HepG2 (cell line): Measurements from ENCODE around the gene ESPN. TPM values are rescaled to one million over a fixed set of nuclear protein-coding genes. Genes with fewer than 3 reads are reported as not detected.

Experiments used
- ATAC-seq: fragments of 200-7000 bp; cut with Tn5 transposase; 3 replicates; pipeline ENCODE4 v1.9.1; 2020; ENCODE audit warnings: mild to moderate bottlenecking, moderate library complexity
- BruUV-seq: library from RNA; stranded (reverse); fragments of 400-500 nt; replicated peaks from 2 replicates; lab custom pipeline; 2021; lab: Mats Ljungman, UMichigan
- CTCF ChIA-PET: fragments of 300-600 bp; formaldehyde crosslinking; extraction: SDS; loops from one replicate; lab custom pipeline; 2021; ENCODE audit warnings: low total read pairs, inconsistent platforms, low intra/inter-chr PET ratio; lab: Yijun Ruan, JAX
- POLR2A ChIA-PET: fragments of 350-600 bp; sonication (Branson Sonifier 250); formaldehyde crosslinking; loops from one replicate; lab custom pipeline; 2020; ENCODE audit warnings: antibody characterized with exemption, inconsistent platforms; lab: Yijun Ruan, JAX
- DNase-seq: peaks from one replicate; pipeline ENCODE4 v3.0.0-alpha.2; 2015; ENCODE audit warnings: low spot score
- FAIRE-seq: peaks from 3 replicates; lab custom pipeline; 2011; peaks lifted over from hg19 to GRCh38; lab: Jason Lieb, UNC
- H2AFZ ChIP-seq: one replicate; pipeline ENCODE4 v1.6.1; 2011; ENCODE audit warnings: low read length, inconsistent platforms
- H3K27ac ChIP-seq: fragments of 300-600 bp; 3 replicates; pipeline ENCODE4 v1.8.0; 2011; ENCODE audit warnings: mixed run types, mild to moderate bottlenecking, mixed read lengths, low read length, inconsistent platforms; ENCODE audit not compliant: insufficient read depth; ENCODE audit errors: extremely low read length
- H3K27me3 ChIP-seq, 2 experiments: fragments of 200-600 bp in 1 of 2; 2 replicates in 1 of 2; 3 replicates in 1 of 2; pipeline versions ENCODE4 v1.6.0 to v1.8.0; 2011; ENCODE audit warnings: low read length in 2 of 2, mild to moderate bottlenecking in 2 of 2, moderate library complexity in 2 of 2, inconsistent platforms in 1 of 2; ENCODE audit not compliant: insufficient read depth in 2 of 2, control insufficient read depth in 1 of 2
- H3K36me3 ChIP-seq, 2 experiments: fragments of 200-600 bp in 1 of 2; replicated peaks in 1 of 2; 2 replicates in 1 of 2; 3 replicates in 1 of 2; pipeline versions ENCODE4 v1.5.1 to v1.8.0; 2011; ENCODE audit warnings: low read length in 2 of 2, inconsistent platforms in 1 of 2; ENCODE audit not compliant: insufficient read depth in 2 of 2, control insufficient read depth in 1 of 2
- H3K4me1 ChIP-seq: 2 replicates; pipeline ENCODE4 v1.5.1; 2012; ENCODE audit warnings: low read length, inconsistent platforms; ENCODE audit not compliant: insufficient read depth
- H3K4me2 ChIP-seq: 2 replicates; pipeline ENCODE4 v1.6.0; 2011; ENCODE audit warnings: low read depth, low read length, inconsistent platforms
- H3K4me3 ChIP-seq, 3 experiments: fragments of 200-600 bp in 1 of 3; sonication (generic), shearing (Covaris generic) in 1 of 3; replicated peaks in 1 of 3; 2 replicates each; pipeline ENCODE4 v1.5.1; 2011 to 2016; ENCODE audit warnings: low read length in 3 of 3, inconsistent platforms in 2 of 3, low read depth in 2 of 3, mild to moderate bottlenecking in 2 of 3, control low read depth in 1 of 3, mixed read lengths in 1 of 3; ENCODE audit not compliant: insufficient read depth in 1 of 3
- H3K79me2 ChIP-seq: one replicate; pipeline ENCODE4 v1.6.1; 2011; ENCODE audit warnings: low read length, inconsistent platforms; ENCODE audit not compliant: insufficient read depth
- H3K9ac ChIP-seq: 2 replicates; pipeline ENCODE4 v1.6.0; 2011; ENCODE audit warnings: mild to moderate bottlenecking, low read depth, low read length, inconsistent platforms; ENCODE audit not compliant: insufficient read depth
- H3K9me3 ChIP-seq: 2 replicates; pipeline ENCODE4 v1.5.1; 2012; ENCODE audit warnings: mild to moderate bottlenecking, low read length
- H4K20me1 ChIP-seq: 2 replicates; pipeline ENCODE4 v1.6.0; 2011; ENCODE audit warnings: inconsistent platforms, mild to moderate bottlenecking, low read length, moderate library complexity; ENCODE audit not compliant: insufficient read depth
- ATM ChIP-seq: fragments of 450-650 bp; IDR thresholded peaks from 2 replicates; pipeline ENCODE4 v1.7.1; 2017; ENCODE audit warnings: mild to moderate bottlenecking, borderline replicate concordance
- EZH2 ChIP-seq: conservative IDR thresholded peaks from 2 replicates; pipeline ENCODE4 v1.6.1; 2012; ENCODE audit warnings: mild to moderate bottlenecking, low read depth, low read length, moderate library complexity
- FOXJ3 ChIP-seq: sonication (generic); formaldehyde crosslinking; IDR thresholded peaks from 2 replicates; pipeline ENCODE4 v1.4.0; 2020; ENCODE audit warnings: missing genetic modification reagents, mild to moderate bottlenecking, borderline replicate concordance
- MTF1 ChIP-seq: sonication (generic); formaldehyde crosslinking; IDR thresholded peaks from 2 replicates; pipeline ENCODE4 v1.5.0; 2020; ENCODE audit warnings: missing genetic modification reagents
- MTF2 ChIP-seq: sonication (generic); formaldehyde crosslinking; IDR thresholded peaks from 2 replicates; pipeline ENCODE4 v1.5.0; 2020; ENCODE audit warnings: missing genetic modification reagents, borderline replicate concordance
- SKI ChIP-seq: fragments of 450-650 bp; IDR thresholded peaks from one replicate; pipeline ENCODE4 v1.6.1; 2018; ENCODE audit warnings: mild to moderate bottlenecking; ENCODE audit not compliant: partially characterized antibody
- SMAD9 ChIP-seq: sonication (generic); formaldehyde crosslinking; IDR thresholded peaks from 2 replicates; pipeline ENCODE4 v1.5.1; 2020; ENCODE audit warnings: mild to moderate bottlenecking, missing genetic modification reagents
- ZKSCAN1 ChIP-seq: fragments of 150-350 bp; IDR thresholded peaks from 2 replicates; pipeline ENCODE4 v1.6.1; 2014; ENCODE audit warnings: low read length
- ZNF251 ChIP-seq: sonication (generic); formaldehyde crosslinking; IDR thresholded peaks from 2 replicates; pipeline ENCODE4 v1.9.0; 2021; ENCODE audit warnings: mild to moderate bottlenecking, missing genetic modification reagents
- ZNF704 ChIP-seq: sonication (generic); formaldehyde crosslinking; IDR thresholded peaks from 2 replicates; pipeline ENCODE4 v1.8.1; 2023; ENCODE audit warnings: mild to moderate bottlenecking, inconsistent platforms, moderate library complexity, missing genetic modification reagents, borderline replicate concordance
- ZNF713 ChIP-seq: sonication (generic); formaldehyde crosslinking; IDR thresholded peaks from 2 replicates; pipeline ENCODE4 v1.4.0; 2020; ENCODE audit warnings: mild to moderate bottlenecking, missing genetic modification reagents
- WGBS: methylation state at CpG from one replicate; pipeline ENCODE4 v1.1.6; 2017; ENCODE audit warnings: low lambda C conversion rate; 5-methylcytosine and 5-hydroxymethylcytosine counted together
- in situ Hi-C: cut with HindIII; loops from 2 replicates; pipeline ENCODE4 v1.10.0; 2017; ENCODE audit warnings: low pct_unique_long_range_greater_than_20kb; ENCODE audit not compliant: extremely low pct_ligation_motif_present
- intact Hi-C: fragments of 100-400 bp; cut with micrococcal nuclease; formaldehyde crosslinking; loops from one replicate; pipeline ENCODE4 v1.10.0; 2022; ENCODE audit not compliant: unreplicated experiment
- polyA plus RNA-seq, 8 experiments: library from polyadenylated mRNA; depleted of rRNA in 3 of 8; stranded (reverse) in 7 of 8; unstranded in 1 of 8; fragments of >200 nt; fragmentation: Illumina TruSeq in 4 of 8; extraction: Trizol in 4 of 8; gene quantifications; 2 replicates each; pipeline versions ENCODE4 v1.2.1 to v1.2.3, GENCODE V29; 2011 to 2016; ENCODE audit warnings: low read depth in 4 of 8, missing spikeins in 1 of 8, mixed read lengths in 1 of 8; ENCODE audit not compliant: insufficient read depth in 1 of 8
- total RNA-seq, 5 experiments: library from RNA; depleted of rRNA; stranded (reverse); fragments of >200 nt; fragmentation: Illumina TruSeq; extraction: Trizol; gene quantifications; 2 replicates each; pipeline ENCODE4 v1.2.3, GENCODE V29; 2016; ENCODE audit warnings: low read depth in 1 of 5
- TF ChIP-seq, protein P1 (sequence below): sonication (generic); formaldehyde crosslinking; IDR thresholded peaks from 2 replicates; pipeline ENCODE4 v1.4.0; 2020; ENCODE audit warnings: mild to moderate bottlenecking, missing genetic modification reagents
- TF ChIP-seq, protein P2 (sequence below): sonication (generic); formaldehyde crosslinking; IDR thresholded peaks from 2 replicates; pipeline ENCODE4 v1.4.0; 2020; ENCODE audit warnings: missing genetic modification reagents, mild to moderate bottlenecking, borderline replicate concordance
- TF ChIP-seq, protein P3 (sequence below): sonication (generic); formaldehyde crosslinking; IDR thresholded peaks from 2 replicates; pipeline ENCODE4 v1.5.1; 2020; ENCODE audit warnings: mild to moderate bottlenecking, missing genetic modification reagents

Gene ESPN
- total and polyA plus RNA-seq, 2 of the 13 experiments (the other 11 are each of a cell fraction or from before 2014, with no cell fraction given), result 48.6 to 54.2 TPM

DNA sequence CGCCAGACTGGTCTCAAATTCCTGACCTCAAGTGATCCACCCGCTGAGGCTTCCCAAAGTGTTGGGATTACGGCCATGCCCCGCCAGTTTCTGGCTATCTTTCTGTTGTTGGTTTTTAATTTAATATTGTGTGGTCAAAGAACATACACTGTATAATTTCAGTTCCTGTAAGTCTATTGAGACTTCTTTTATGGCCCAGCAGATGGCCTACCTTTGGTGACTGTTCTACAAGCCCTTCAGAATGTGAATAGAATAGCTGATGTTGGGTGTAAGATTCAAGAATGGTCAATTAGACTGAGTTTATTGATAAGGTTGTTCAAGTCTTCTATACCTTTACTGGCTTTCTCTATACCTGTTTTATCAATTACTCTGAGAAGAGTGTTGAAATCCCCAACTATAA lies 15.5 kb upstream of the ESPN start:
- intact Hi-C loops, result no loop called here
- FAIRE-seq, result no peak

More for the DNA sequence above, 15.5 kb upstream of the ESPN start:
- ChIA-PET POLR2A (no interaction called here), CTCF (no interaction called here)
- H3K36me3 ChIP-seq, result no peaks in the 10 kb centered on the region
- in situ Hi-C loops, result no loop called here
- no peak overlapping the region for H3K4me2 ChIP-seq
- TF ChIP-seq EZH2 (no peak), ZNF713 (CRISPR knock-in tag) (no peak), SMAD9 (CRISPR knock-in tag) (no peak), ATM (no peak), MTF1 (CRISPR knock-in tag) (no peak), ZKSCAN1 (no peak), MTF2 (CRISPR knock-in tag) (no peak), FOXJ3 (CRISPR knock-in tag) (no peak), ZNF251 (CRISPR knock-in tag) (no peak), SKI (no peak), ZNF704 (CRISPR knock-in tag) (no peak)
- TF ChIP-seq, protein P1, sequence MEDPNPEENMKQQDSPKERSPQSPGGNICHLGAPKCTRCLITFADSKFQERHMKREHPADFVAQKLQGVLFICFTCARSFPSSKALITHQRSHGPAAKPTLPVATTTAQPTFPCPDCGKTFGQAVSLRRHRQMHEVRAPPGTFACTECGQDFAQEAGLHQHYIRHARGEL, result no peak
- TF ChIP-seq, protein P2, sequence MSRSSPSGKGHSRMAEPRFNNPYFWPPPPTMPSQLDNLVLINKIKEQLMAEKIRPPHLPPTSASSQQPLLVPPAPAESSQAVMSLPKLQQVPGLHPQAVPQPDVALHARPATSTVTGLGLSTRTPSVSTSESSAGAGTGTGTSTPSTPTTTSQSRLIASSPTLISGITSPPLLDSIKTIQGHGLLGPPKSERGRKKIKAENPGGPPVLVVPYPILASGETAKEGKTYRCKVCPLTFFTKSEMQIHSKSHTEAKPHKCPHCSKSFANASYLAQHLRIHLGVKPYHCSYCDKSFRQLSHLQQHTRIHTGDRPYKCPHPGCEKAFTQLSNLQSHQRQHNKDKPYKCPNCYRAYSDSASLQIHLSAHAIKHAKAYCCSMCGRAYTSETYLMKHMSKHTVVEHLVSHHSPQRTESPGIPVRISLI (CRISPR knock-in tag), result no peak
- TF ChIP-seq, protein P3, sequence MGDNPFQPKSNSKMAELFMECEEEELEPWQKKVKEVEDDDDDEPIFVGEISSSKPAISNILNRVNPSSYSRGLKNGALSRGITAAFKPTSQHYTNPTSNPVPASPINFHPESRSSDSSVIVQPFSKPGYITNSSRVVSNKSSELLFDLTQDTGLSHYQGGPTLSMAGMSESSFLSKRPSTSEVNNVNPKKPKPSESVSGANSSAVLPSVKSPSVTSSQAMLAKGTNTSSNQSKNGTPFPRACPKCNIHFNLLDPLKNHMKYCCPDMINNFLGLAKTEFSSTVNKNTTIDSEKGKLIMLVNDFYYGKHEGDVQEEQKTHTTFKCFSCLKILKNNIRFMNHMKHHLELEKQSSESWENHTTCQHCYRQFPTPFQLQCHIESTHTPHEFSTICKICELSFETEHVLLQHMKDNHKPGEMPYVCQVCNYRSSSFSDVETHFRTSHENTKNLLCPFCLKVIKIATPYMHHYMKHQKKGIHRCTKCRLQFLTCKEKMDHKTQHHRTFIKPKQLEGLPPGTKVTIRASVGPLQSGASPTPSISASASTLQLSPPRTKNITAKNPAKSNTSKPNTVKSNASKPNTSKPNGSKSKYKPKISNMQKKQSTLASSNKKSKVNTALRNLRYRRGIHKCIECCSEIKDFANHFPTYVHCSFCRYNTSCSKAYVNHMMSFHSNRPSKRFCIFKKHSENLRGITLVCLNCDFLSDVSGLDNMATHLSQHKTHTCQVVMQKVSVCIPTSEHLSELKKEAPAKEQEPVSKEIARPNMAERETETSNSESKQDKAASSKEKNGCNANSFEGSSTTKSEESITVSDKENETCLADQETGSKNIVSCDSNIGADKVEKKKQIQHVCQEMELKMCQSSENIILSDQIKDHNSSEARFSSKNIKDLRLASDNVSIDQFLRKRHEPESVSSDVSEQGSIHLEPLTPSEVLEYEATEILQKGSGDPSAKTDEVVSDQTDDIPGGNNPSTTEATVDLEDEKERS (CRISPR knock-in tag), result no peak
- peaks cover 0 to 10% of the 10 kb centered on the region in 2 experiments; a peak in 1 of 5 replicates for H3K27me3 ChIP-seq
- H3K4me1 ChIP-seq, result peaks cover 35% of the 10 kb centered on the region
- no peak overlapping the region for H3K9ac ChIP-seq
- no peak overlapping the region for H3K27ac ChIP-seq
- DNase-seq, result no peak
- H2AFZ ChIP-seq, result no peak overlapping the region
- H3K79me2 ChIP-seq, result no peaks in the 10 kb centered on the region
- H4K20me1 ChIP-seq, result no peaks in the 10 kb centered on the region
- no peaks in the 10 kb centered on the region for H3K9me3 ChIP-seq
- no peak overlapping the region for H3K4me3 ChIP-seq
- BruUV-seq, result no TSS peak
- no peak for ATAC-seq
- WGBS, result 79% methylated on average over 4 of the region's 4 CpGs
